GM12872 (cell line): ENCODE data around the gene AMOTL2.
A peak's percentile ranks its signal among the peaks of the same experiment; 100 is the strongest.

Experiments used
- CTCF ChIP-seq: IDR thresholded peaks from 3 replicates; pipeline ENCODE4 v1.5.1; 2011; ENCODE audit warnings: low read depth, mild to moderate bottlenecking, low read length, moderate library complexity; ENCODE audit not compliant: insufficient read depth

Gene AMOTL2

GRCh38 chr3:134368751-134369105 is 5.5 kb downstream of the AMOTL2 start:
- no peak for TF ChIP-seq CTCF

GRCh38 chr3:134367869-134368750 is 6.1 kb downstream of the AMOTL2 start:
- no peak for TF ChIP-seq CTCF

GRCh38 chr3:134366928-134367811 is 7.1 kb downstream of the AMOTL2 start:
- 0 out of 3 replicates have a peak, but pooled peaks have one; percentile 7 for TF ChIP-seq CTCF

- no peak for TF ChIP-seq CTCF
Observed at GRCh38 chr3:134366221-134366927, 7.9 kb downstream of the AMOTL2 start.

GRCh38 chr3:134365766-134366065 is 8.5 kb downstream of the AMOTL2 start:
- no peak for TF ChIP-seq CTCF

- no peak for TF ChIP-seq CTCF
Observed at GRCh38 chr3:134364936-134365765, 9.1 kb downstream of the AMOTL2 start.
